HepG2 (cell line): ENCODE measurements around the gene SPSB1. TPM values are rescaled to one million over a fixed set of nuclear protein-coding genes. Genes with fewer than 3 reads are reported as not detected.

Experiments
- CEBPB ChIP-seq: IDR thresholded peaks from 2 replicates; pipeline ENCODE4 v1.6.1; 2011; ENCODE audit warnings: low read depth, low read length, improper control_type of control experiment, borderline replicate concordance
- CENPBD1 ChIP-seq: sonication (generic); formaldehyde crosslinking; IDR thresholded peaks from 2 replicates; pipeline ENCODE4 v1.8.0; 2022; ENCODE audit warnings: missing genetic modification reagents, low read depth, mild to moderate bottlenecking, borderline replicate concordance
- KAT7 ChIP-seq: IDR thresholded peaks from 2 replicates; pipeline ENCODE4 v1.6.1; 2018; ENCODE audit warnings: borderline replicate concordance, missing compliant biosample characterization
- NR0B2 ChIP-seq: sonication (generic); formaldehyde crosslinking; IDR thresholded peaks from 2 replicates; pipeline ENCODE4 v1.4.0; 2020; ENCODE audit warnings: mild to moderate bottlenecking, missing genetic modification reagents
- PPARG ChIP-seq: conservative IDR thresholded peaks from 2 replicates; pipeline ENCODE4 v1.6.1; 2016; ENCODE audit warnings: missing biosample characterization, missing genetic modification reagents
- TFDP1 ChIP-seq: IDR thresholded peaks from 2 replicates; pipeline ENCODE4 v1.6.1; 2016; ENCODE audit warnings: missing compliant biosample characterization, missing genetic modification reagents, borderline replicate concordance
- TOPORS ChIP-seq: sonication (generic); formaldehyde crosslinking; IDR thresholded peaks from 2 replicates; pipeline ENCODE4 v1.8.0; 2023; ENCODE audit warnings: mild to moderate bottlenecking, missing genetic modification reagents
- ZBTB34 ChIP-seq: sonication (generic); formaldehyde crosslinking; IDR thresholded peaks from 2 replicates; pipeline ENCODE4 v1.8.0; 2022; ENCODE audit warnings: mild to moderate bottlenecking, missing genetic modification reagents
- ZFP37 ChIP-seq: sonication (generic); formaldehyde crosslinking; IDR thresholded peaks from 2 replicates; pipeline ENCODE4 v1.4.0; 2020; ENCODE audit warnings: missing genetic modification reagents, borderline replicate concordance
- ZMAT3 ChIP-seq: sonication (generic); formaldehyde crosslinking; conservative IDR thresholded peaks from 2 replicates; pipeline ENCODE4 v1.7.0; 2021; ENCODE audit warnings: missing genetic modification reagents
- ZNF333 ChIP-seq: sonication (generic); formaldehyde crosslinking; IDR thresholded peaks from 2 replicates; pipeline ENCODE4 v1.4.0; 2020; ENCODE audit warnings: mild to moderate bottlenecking, missing genetic modification reagents, borderline replicate concordance
- ZNF354B ChIP-seq: sonication (generic); formaldehyde crosslinking; IDR thresholded peaks from 2 replicates; pipeline ENCODE4 v1.8.0; 2022; ENCODE audit warnings: mild to moderate bottlenecking, missing genetic modification reagents
- ZNF646 ChIP-seq: sonication (generic); formaldehyde crosslinking; IDR thresholded peaks from 2 replicates; pipeline ENCODE4 v1.9.0; 2021; ENCODE audit warnings: mild to moderate bottlenecking, missing genetic modification reagents
- ZNF781 ChIP-seq: sonication (generic); formaldehyde crosslinking; IDR thresholded peaks from 2 replicates; pipeline ENCODE4 v1.5.1; 2020; ENCODE audit warnings: borderline replicate concordance, mild to moderate bottlenecking, missing genetic modification reagents; ENCODE audit errors: not compliant biosample characterization
- ZUFSP ChIP-seq: sonication (generic); formaldehyde crosslinking; IDR thresholded peaks from 2 replicates; pipeline ENCODE4 v1.9.0; 2021; ENCODE audit warnings: missing genetic modification reagents, mild to moderate bottlenecking, borderline replicate concordance
- polyA plus RNA-seq, 8 experiments: library from polyadenylated mRNA; depleted of rRNA in 3 of 8; stranded (reverse) in 7 of 8; unstranded in 1 of 8; fragments of >200 nt; fragmentation: Illumina TruSeq in 4 of 8; extraction: Trizol in 4 of 8; gene quantifications; 2 replicates each; pipeline versions ENCODE4 v1.2.1 to v1.2.3, GENCODE V29; 2011 to 2016; ENCODE audit warnings: low read depth in 4 of 8, missing spikeins in 1 of 8, mixed read lengths in 1 of 8; ENCODE audit not compliant: insufficient read depth in 1 of 8
- total RNA-seq, 5 experiments: library from RNA; depleted of rRNA; stranded (reverse); fragments of >200 nt; fragmentation: Illumina TruSeq; extraction: Trizol; gene quantifications; 2 replicates each; pipeline ENCODE4 v1.2.3, GENCODE V29; 2016; ENCODE audit warnings: low read depth in 1 of 5

SPSB1 gene
- total and polyA plus RNA-seq, 2 of the 13 experiments (the other 11 are each of a cell fraction or from before 2014, with no cell fraction given): 5.0 to 8.0 TPM

GRCh38 chr1:9249534-9250410, 42.9 kb upstream of the SPSB1 start (continued):
- TF ChIP-seq ZBTB34 (CRISPR knock-in tag) (0 out of 2 replicates have a peak, but pooled peaks have one; percentile 15), ZNF354B (peak; percentile 90; the same call in 1 of the 2 replicates), ZNF333 (peak; percentile 56; the same call in 1 of the 2 replicates), ZUFSP (CRISPR knock-in tag) (no peak), CENPBD1 (no peak; the same call in 1 of the 2 replicates), ZNF646 (peak; percentile 35; the same call in 1 of the 2 replicates), ZNF781 (CRISPR knock-in tag) (no peak), NR0B2 (0 out of 2 replicates have a peak, but pooled peaks have one; percentile 53), ZFP37 (CRISPR knock-in tag) (no peak), CEBPB (no peak), ZMAT3 (CRISPR knock-in tag) (0 out of 2 replicates have a peak, but pooled peaks have one; percentile 41), KAT7 (CRISPR knock-in tag) (no peak; the same call in 1 of the 2 replicates), PPARG (CRISPR knock-in tag) (no peak), TOPORS (peak; percentile 31; the same call in 1 of the 2 replicates), TFDP1 (CRISPR knock-in tag) (peak; percentile 94)
